ENCODE data around the gene IQSEC1.

Gene IQSEC1

GRCh38 chr3:13085081-13085845 is 12.0 kb upstream of the IQSEC1 start:
- no peak for DNase-seq

GRCh38 chr3:13083898-13084297 is 10.7 kb upstream of the IQSEC1 start:
- DNase-seq: no peak

- no peak for DNase-seq
Observed at GRCh38 chr3:13083254-13083653, 10.0 kb upstream of the IQSEC1 start.

GRCh38 chr3:13082677-13083076 is 9.4 kb upstream of the IQSEC1 start:
- DNase-seq: no peak

GRCh38 chr3:13081603-13082360 is 8.6 kb upstream of the IQSEC1 start:
- no peak for DNase-seq

GRCh38 chr3:13080591-13080990 is 7.4 kb upstream of the IQSEC1 start:
- no peak for DNase-seq

- DNase-seq: no peak
Observed at GRCh38 chr3:13080026-13080425, 6.8 kb upstream of the IQSEC1 start.

GRCh38 chr3:13079510-13079909 is 6.3 kb upstream of the IQSEC1 start:
- no peak for DNase-seq

- no peak for DNase-seq
Observed at GRCh38 chr3:13079051-13079450, 5.8 kb upstream of the IQSEC1 start.

- no peak for DNase-seq
Observed at GRCh38 chr3:13078163-13078905, 5.1 kb upstream of the IQSEC1 start.

GRCh38 chr3:13077431-13078162 is 4.4 kb upstream of the IQSEC1 start:
- no peak for DNase-seq

- DNase-seq: no peak
Observed at GRCh38 chr3:13075986-13076654, 2.9 kb upstream of the IQSEC1 start.

- no peak for DNase-seq
Observed at GRCh38 chr3:13075318-13075717, 2.1 kb upstream of the IQSEC1 start.

- DNase-seq: no peak
Observed at GRCh38 chr3:13074006-13074375, 762 bp upstream of the IQSEC1 start.

- DNase-seq: no peak
Observed at GRCh38 chr3:13072600-13073325, 466 bp downstream of the IQSEC1 start.

- no peak for DNase-seq
Observed at GRCh38 chr3:13072239-13072599, 1.0 kb downstream of the IQSEC1 start.

GRCh38 chr3:13071695-13072094 is 1.5 kb downstream of the IQSEC1 start:
- DNase-seq: no peak

- no peak for DNase-seq
Observed at GRCh38 chr3:13070391-13071070, 2.7 kb downstream of the IQSEC1 start.

GRCh38 chr3:13069495-13069894 is 3.7 kb downstream of the IQSEC1 start:
- DNase-seq: peak; percentile 67

- DNase-seq: no peak
Observed at GRCh38 chr3:13068269-13069010, 4.8 kb downstream of the IQSEC1 start.

All from activated CD8-positive, alpha-beta memory T cell treated with anti-CD3 and anti-CD28 coated beads, Interleukin-2, amount 50 U/mL, for 48 hours (primary cell).